OCI-LY1 (cell line): ENCODE results near the gene GRAP2.

Source experiments
- H2AFZ ChIP-seq: fragments of 200-600 bp; sonication (generic), shearing (Covaris generic); 2 replicates; pipeline ENCODE4 v1.6.0; 2014; ENCODE audit warnings: antibody characterized with exemption, mild to moderate bottlenecking, low read length
- H3F3A ChIP-seq: fragments of 200-600 bp; sonication (generic), shearing (Covaris generic); 2 replicates; pipeline ENCODE4 v1.6.0; 2014; ENCODE audit warnings: mild to moderate bottlenecking, antibody characterized with exemption, low read length, moderate library complexity; ENCODE audit not compliant: insufficient read depth
- H3K27ac ChIP-seq: fragments of 200-600 bp; sonication (generic); 2 replicates; pipeline ENCODE4 v1.5.1; 2014; ENCODE audit warnings: low read length, mixed run types, mild to moderate bottlenecking, low read depth; ENCODE audit not compliant: poor library complexity, severe bottlenecking
- H3K27me3 ChIP-seq: fragments of 200-600 bp; sonication (generic); 2 replicates; pipeline ENCODE4 v1.6.0; 2014; ENCODE audit warnings: antibody characterized with exemption, mild to moderate bottlenecking, low read length, moderate library complexity; ENCODE audit not compliant: insufficient read depth
- H3K36me3 ChIP-seq: fragments of 200-600 bp; sonication (generic); 2 replicates; pipeline ENCODE4 v1.6.1; 2014; ENCODE audit warnings: mild to moderate bottlenecking, antibody characterized with exemption, low read length, moderate library complexity, mixed read lengths; ENCODE audit not compliant: insufficient read depth
- H3K4me1 ChIP-seq: fragments of 200-600 bp; sonication (generic); 2 replicates; pipeline ENCODE4 v1.5.1; 2014; ENCODE audit warnings: mild to moderate bottlenecking, low read length, moderate library complexity; ENCODE audit not compliant: insufficient read depth, severe bottlenecking
- H3K4me2 ChIP-seq: fragments of 200-600 bp; sonication (generic), shearing (Covaris generic); 2 replicates; pipeline ENCODE4 v1.6.1; 2014; ENCODE audit warnings: low read length
- H3K4me3 ChIP-seq: fragments of 200-600 bp; sonication (generic); 2 replicates; pipeline ENCODE4 v1.5.1; 2014; ENCODE audit warnings: low read length, low read depth, mild to moderate bottlenecking, mixed read lengths; ENCODE audit not compliant: poor library complexity, severe bottlenecking
- H3K79me2 ChIP-seq: fragments of 200-600 bp; shearing (Covaris generic); 2 replicates; pipeline ENCODE4 v1.6.1; 2016; ENCODE audit warnings: mixed run types, low read length, mixed read lengths; ENCODE audit not compliant: insufficient read depth
- H3K9ac ChIP-seq: fragments of 200-600 bp; sonication (generic), shearing (Covaris generic); 2 replicates; pipeline ENCODE4 v1.6.1; 2014; ENCODE audit warnings: mild to moderate bottlenecking, low read length, mixed read lengths
- H3K9me2 ChIP-seq: fragments of 200-600 bp; sonication (generic), shearing (Covaris generic); 2 replicates; pipeline ENCODE4 v1.6.1; 2014; ENCODE audit warnings: low read depth, mild to moderate bottlenecking, low read length, mixed read lengths
- H3K9me3 ChIP-seq: fragments of 200-600 bp; shearing (Covaris generic); 2 replicates; pipeline ENCODE4 v1.6.1; 2014; ENCODE audit warnings: low read length, mixed read lengths
- H4K20me1 ChIP-seq: fragments of 200-600 bp; sonication (generic), shearing (Covaris generic); 2 replicates; pipeline ENCODE4 v1.6.0; 2016; ENCODE audit warnings: mild to moderate bottlenecking, low read length; ENCODE audit not compliant: insufficient read depth
- CTCF ChIP-seq: fragments of 200-600 bp; sonication (generic), shearing (Covaris generic); IDR thresholded peaks from 2 replicates; pipeline ENCODE4 v1.5.1; 2017; ENCODE audit warnings: mild to moderate bottlenecking, antibody characterized with exemption, low read length, moderate library complexity, mixed read lengths
- EZH2 ChIP-seq: fragments of 200-600 bp; sonication (generic), shearing (Covaris generic); IDR thresholded peaks from 2 replicates; pipeline ENCODE4 v1.8.0; 2017; ENCODE audit warnings: borderline replicate concordance, mixed run types, mild to moderate bottlenecking, antibody characterized with exemption, low read length, moderate library complexity, mixed read lengths

The GRAP2 gene

GRCh38 chr22:39908737-39909136, 7.9 kb downstream of the GRAP2 start:
- H3K79me2 ChIP-seq = no peaks in the 10 kb centered on the region
- TF ChIP-seq CTCF (no peak), EZH2 (no peak)
- no peaks in the 10 kb centered on the region for H3K27me3 ChIP-seq
- no peak overlapping the region for H3K4me2 ChIP-seq
- no peak overlapping the region for H2AFZ ChIP-seq
- H3K4me3 ChIP-seq = no peak overlapping the region
- no peaks in the 10 kb centered on the region for H3F3A ChIP-seq
- H3K27ac ChIP-seq = no peak overlapping the region
- H3K9me2 ChIP-seq = no peaks in the 10 kb centered on the region
- no peaks in the 10 kb centered on the region for H3K36me3 ChIP-seq
- no peaks in the 10 kb centered on the region for H3K9me3 ChIP-seq
- H4K20me1 ChIP-seq = no peaks in the 10 kb centered on the region
- H3K4me1 ChIP-seq = no peaks in the 10 kb centered on the region
- no peak overlapping the region for H3K9ac ChIP-seq

DNA sequence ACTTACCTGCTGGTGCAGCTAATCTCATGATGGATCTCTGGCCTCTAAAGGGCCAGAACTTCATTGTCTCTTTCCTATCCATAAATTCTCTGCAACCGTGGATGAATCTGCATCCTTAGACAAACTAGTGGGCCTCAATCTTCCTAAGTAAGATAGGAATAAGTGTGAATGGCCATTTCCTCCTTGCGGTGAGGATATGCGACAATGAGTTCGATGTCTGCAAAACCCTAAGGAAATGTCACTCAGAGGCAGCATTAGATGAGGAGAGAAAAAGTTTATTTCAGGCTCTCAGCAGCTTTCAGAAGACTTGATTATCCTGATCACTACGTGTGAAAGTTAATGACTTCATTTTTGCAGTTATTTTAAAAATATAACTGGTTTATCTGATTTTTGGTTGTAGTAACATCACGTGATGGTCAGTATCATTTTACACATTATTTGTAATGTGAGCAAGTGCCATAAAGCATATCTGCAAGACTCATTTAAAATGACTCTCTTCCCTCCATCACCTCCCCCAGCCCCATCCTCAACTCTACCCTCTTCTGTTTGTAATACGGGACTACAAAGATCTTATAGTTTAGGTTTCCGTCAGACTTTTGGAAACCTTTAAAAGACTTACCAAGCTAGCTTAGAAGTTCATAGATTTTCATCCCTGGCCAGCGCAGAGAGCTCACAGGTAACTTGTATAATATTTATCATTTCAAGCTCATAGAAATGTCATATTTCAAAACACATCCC, 10.2 kb downstream of the GRAP2 start:
- H3K9me3 ChIP-seq = no peaks in the 10 kb centered on the region
- no peak overlapping the region for H2AFZ ChIP-seq
- no peak overlapping the region for H3K4me3 ChIP-seq
- TF ChIP-seq CTCF (no peak), EZH2 (no peak)
- no peaks in the 10 kb centered on the region for H3K4me1 ChIP-seq
- no peaks in the 10 kb centered on the region for H3F3A ChIP-seq
- no peaks in the 10 kb centered on the region for H3K36me3 ChIP-seq
- H3K9me2 ChIP-seq = no peaks in the 10 kb centered on the region
- no peak overlapping the region for H3K4me2 ChIP-seq
- H3K79me2 ChIP-seq = no peaks in the 10 kb centered on the region
- no peaks in the 10 kb centered on the region for H4K20me1 ChIP-seq
- H3K9ac ChIP-seq = no peak overlapping the region
- no peaks in the 10 kb centered on the region for H3K27me3 ChIP-seq
- H3K27ac ChIP-seq = no peak overlapping the region

DNA sequence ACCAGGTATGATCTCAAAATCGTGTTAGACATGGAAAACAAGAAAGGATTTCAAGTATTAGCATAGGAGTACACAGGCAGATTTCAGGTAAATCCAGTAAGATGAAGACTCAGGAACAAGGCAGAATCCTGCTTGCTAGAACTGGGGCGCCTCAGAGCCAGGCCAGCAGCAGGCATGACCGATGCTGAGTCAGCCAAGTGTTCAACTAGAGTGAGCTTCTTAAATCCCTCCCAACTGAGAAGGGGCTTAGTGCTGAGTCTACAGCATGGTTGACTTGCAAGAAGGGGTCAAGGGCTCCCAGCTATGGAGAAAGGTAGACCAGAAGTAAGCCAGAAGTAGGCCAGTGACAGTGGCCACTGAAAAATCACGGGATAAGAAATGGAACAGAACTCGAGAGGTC, 12.4 kb downstream of the GRAP2 start:
- Histone ChIP-seq H3K4me1 (no peaks in the 10 kb centered on the region), H3F3A (no peaks in the 10 kb centered on the region), H3K79me2 (no peaks in the 10 kb centered on the region), H3K9me2 (no peaks in the 10 kb centered on the region), H3K4me2 (no peak overlapping the region), H2AFZ (no peak overlapping the region), H4K20me1 (no peaks in the 10 kb centered on the region), H3K9ac (no peak overlapping the region), H3K9me3 (no peaks in the 10 kb centered on the region), H3K36me3 (no peaks in the 10 kb centered on the region), H3K27ac (no peak overlapping the region), H3K27me3 (no peaks in the 10 kb centered on the region), H3K4me3 (no peak overlapping the region)
- TF ChIP-seq CTCF (no peak), EZH2 (no peak)
